Measurements from ENCODE around the gene CALCR. TPM values are rescaled to one million over a fixed set of nuclear protein-coding genes. Genes with fewer than 3 reads are reported as not detected.

CALCR gene
- total and polyA plus RNA-seq, 2 experiments from 2014 or later, result 0.07 TPM; not detected in 1

GRCh38 chr7:93399642-93400041, 174.9 kb downstream of the CALCR start:
- H4K20me1 ChIP-seq (ENCODE audit: insufficient read depth, poor library complexity, severe bottlenecking), result no peaks in the 10 kb centered on the region
- no peak overlapping the region for H2AFZ ChIP-seq
- H3K9me3 ChIP-seq (ENCODE audit: low read depth), result no peaks in the 10 kb centered on the region
- TF ChIP-seq EZH2phosphoT487 (IDR thresholded peaks at IDR 0.05; ENCODE audit: low read depth, severe bottlenecking, unreplicated experiment) (no peak), CTCF (IDR thresholded peaks at IDR 0.05; ENCODE audit: poor library complexity) (no peak), EZH2 (IDR thresholded peaks at IDR 0.05; ENCODE audit: borderline replicate concordance) (no peak)
- H3K9me2 ChIP-seq (replicated peaks; ENCODE audit: insufficient read depth), result no peaks in the 10 kb centered on the region
- H3K36me3 ChIP-seq (replicated peaks; ENCODE audit: insufficient read depth, low read depth), result no peaks in the 10 kb centered on the region
- no peaks in the 10 kb centered on the region for H3K79me2 ChIP-seq
- H3K4me3 ChIP-seq, result no peak overlapping the region
- no peaks in the 10 kb centered on the region for H3K4me1 ChIP-seq (ENCODE audit: insufficient read depth)
- WGBS (ENCODE audit: low lambda C conversion rate, missing lambda C conversion rate), result 83% methylated on average over 3 of the region's 3 CpGs
- no peak overlapping the region for H3K4me2 ChIP-seq
- no peak overlapping the region for H3K27ac ChIP-seq
- DNase-seq (ENCODE audit: low spot score), result no peak
- H3K27me3 ChIP-seq, result no peaks in the 10 kb centered on the region

- Histone ChIP-seq H3K79me2 (no peaks in the 10 kb centered on the region), H3K27ac (no peak overlapping the region), H3K9me3 (ENCODE audit: low read depth) (no peaks in the 10 kb centered on the region), H3K9me2 (replicated peaks; ENCODE audit: insufficient read depth) (no peaks in the 10 kb centered on the region), H3K4me1 (ENCODE audit: insufficient read depth) (no peaks in the 10 kb centered on the region), H3K4me3 (no peak overlapping the region), H2AFZ (no peak overlapping the region), H3K27me3 (peaks cover 8% of the 10 kb centered on the region), H3K4me2 (no peak overlapping the region), H4K20me1 (ENCODE audit: insufficient read depth, poor library complexity, severe bottlenecking) (no peaks in the 10 kb centered on the region), H3K36me3 (replicated peaks; ENCODE audit: insufficient read depth, low read depth) (no peaks in the 10 kb centered on the region)
- no peak for DNase-seq (ENCODE audit: low spot score)
- 62% methylated on average over 1 of the region's 1 CpG for WGBS (ENCODE audit: low lambda C conversion rate, missing lambda C conversion rate)
- TF ChIP-seq CTCF (IDR thresholded peaks at IDR 0.05; ENCODE audit: poor library complexity) (no peak), EZH2 (IDR thresholded peaks at IDR 0.05; ENCODE audit: borderline replicate concordance) (no peak)
Measured at GRCh38 chr7:93392984-93393383, 181.5 kb downstream of the CALCR start.

GRCh38 chr7:93390660-93391059, 183.9 kb downstream of the CALCR start:
- Histone ChIP-seq H4K20me1 (ENCODE audit: insufficient read depth, poor library complexity, severe bottlenecking) (no peaks in the 10 kb centered on the region), H3K36me3 (replicated peaks; ENCODE audit: insufficient read depth, low read depth) (no peaks in the 10 kb centered on the region), H3K4me3 (no peak overlapping the region), H3K4me2 (no peak overlapping the region), H3K27ac (no peak overlapping the region), H3K4me1 (ENCODE audit: insufficient read depth) (no peaks in the 10 kb centered on the region), H2AFZ (no peak overlapping the region), H3K9me2 (replicated peaks; ENCODE audit: insufficient read depth) (no peaks in the 10 kb centered on the region), H3K27me3 (peaks cover 8% of the 10 kb centered on the region), H3K79me2 (no peaks in the 10 kb centered on the region), H3K9me3 (ENCODE audit: low read depth) (no peaks in the 10 kb centered on the region)
- TF ChIP-seq CTCF (IDR thresholded peaks at IDR 0.05; ENCODE audit: poor library complexity) (no peak), EZH2 (IDR thresholded peaks at IDR 0.05; ENCODE audit: borderline replicate concordance) (no peak), EZH2phosphoT487 (IDR thresholded peaks at IDR 0.05; ENCODE audit: low read depth, severe bottlenecking, unreplicated experiment) (no peak)
- 91% methylated on average over 3 of the region's 3 CpGs for whole genome bisulfite sequencing (ENCODE audit: low lambda C conversion rate, missing lambda C conversion rate)
- DNase-seq (ENCODE audit: low spot score), result no peak

GRCh38 chr7:93382362-93382761, 192.2 kb downstream of the CALCR start:
- no peaks in the 10 kb centered on the region for H3K27me3 ChIP-seq
- no peak overlapping the region for H3K4me2 ChIP-seq
- H4K20me1 ChIP-seq (ENCODE audit: insufficient read depth, poor library complexity, severe bottlenecking), result no peaks in the 10 kb centered on the region
- no peaks in the 10 kb centered on the region for H3K9me3 ChIP-seq (ENCODE audit: low read depth)
- TF ChIP-seq EZH2phosphoT487 (IDR thresholded peaks at IDR 0.05; ENCODE audit: low read depth, severe bottlenecking, unreplicated experiment), result no peak
- H3K36me3 ChIP-seq (replicated peaks; ENCODE audit: insufficient read depth, low read depth), result no peaks in the 10 kb centered on the region
- H3K27ac ChIP-seq, result no peak overlapping the region
- no peak overlapping the region for H2AFZ ChIP-seq
- H3K79me2 ChIP-seq, result no peaks in the 10 kb centered on the region
- peak; percentile 13 for DNase-seq (ENCODE audit: low spot score)
- H3K4me1 ChIP-seq (ENCODE audit: insufficient read depth), result no peaks in the 10 kb centered on the region
- H3K9me2 ChIP-seq (replicated peaks; ENCODE audit: insufficient read depth), result no peaks in the 10 kb centered on the region
- no peak overlapping the region for H3K4me3 ChIP-seq
- 63% methylated on average over 3 of the region's 3 CpGs for WGBS (ENCODE audit: low lambda C conversion rate, missing lambda C conversion rate)

Measured in hepatocyte (in vitro differentiated cells).